Mammary epithelial cell (primary cell): ENCODE results near the gene ATP8A2.

Source experiments
- EZH2 ChIP-seq: IDR thresholded peaks from 2 replicates; pipeline ENCODE4 v1.6.1; 2012; ENCODE audit warnings: low read length, inconsistent platforms, borderline replicate concordance
- TF ChIP-seq, protein P1 (sequence below), 2 donors: IDR thresholded peaks in 1 of 2; conservative IDR thresholded peaks in 1 of 2; 2 replicates each; pipeline ENCODE4 v1.5.1; 2011 to 2012; ENCODE audit warnings: inconsistent platforms in 2 of 2, low read length in 2 of 2, mild to moderate bottlenecking in 2 of 2, control low read depth in 1 of 2, low read depth in 1 of 2; ENCODE audit not compliant: insufficient read depth in 1 of 2; ENCODE audit errors: extremely low read depth in 1 of 2

DNA sequence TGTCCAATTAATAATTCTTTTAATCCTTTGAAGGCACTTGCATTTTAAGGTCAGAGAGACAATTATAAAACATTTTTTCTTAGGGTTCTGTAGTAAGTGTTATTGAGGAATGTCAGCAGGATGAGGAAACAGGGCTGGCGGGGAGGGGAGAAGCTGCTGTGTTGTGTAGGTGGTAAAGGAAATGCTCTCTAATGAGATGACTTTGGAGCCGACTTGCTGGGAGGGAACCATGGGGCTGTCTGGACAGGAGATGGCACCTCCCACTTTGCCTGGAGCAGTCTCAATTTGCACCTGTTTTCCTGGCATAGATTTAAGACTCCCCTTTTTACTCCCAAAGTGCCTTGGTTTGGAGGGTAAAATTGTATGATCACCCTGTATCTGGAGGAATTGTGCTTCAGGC, 230.4 kb downstream of the ATP8A2 start:
- TF ChIP-seq, protein P1, sequence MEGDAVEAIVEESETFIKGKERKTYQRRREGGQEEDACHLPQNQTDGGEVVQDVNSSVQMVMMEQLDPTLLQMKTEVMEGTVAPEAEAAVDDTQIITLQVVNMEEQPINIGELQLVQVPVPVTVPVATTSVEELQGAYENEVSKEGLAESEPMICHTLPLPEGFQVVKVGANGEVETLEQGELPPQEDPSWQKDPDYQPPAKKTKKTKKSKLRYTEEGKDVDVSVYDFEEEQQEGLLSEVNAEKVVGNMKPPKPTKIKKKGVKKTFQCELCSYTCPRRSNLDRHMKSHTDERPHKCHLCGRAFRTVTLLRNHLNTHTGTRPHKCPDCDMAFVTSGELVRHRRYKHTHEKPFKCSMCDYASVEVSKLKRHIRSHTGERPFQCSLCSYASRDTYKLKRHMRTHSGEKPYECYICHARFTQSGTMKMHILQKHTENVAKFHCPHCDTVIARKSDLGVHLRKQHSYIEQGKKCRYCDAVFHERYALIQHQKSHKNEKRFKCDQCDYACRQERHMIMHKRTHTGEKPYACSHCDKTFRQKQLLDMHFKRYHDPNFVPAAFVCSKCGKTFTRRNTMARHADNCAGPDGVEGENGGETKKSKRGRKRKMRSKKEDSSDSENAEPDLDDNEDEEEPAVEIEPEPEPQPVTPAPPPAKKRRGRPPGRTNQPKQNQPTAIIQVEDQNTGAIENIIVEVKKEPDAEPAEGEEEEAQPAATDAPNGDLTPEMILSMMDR (conservative IDR thresholded peaks at IDR 0.05 in 1 of 2, IDR thresholded peaks at IDR 0.05 in 1 of 2; ENCODE audit: extremely low read depth in 1 of 2, insufficient read depth in 1 of 2, low read depth in 1 of 2, low read length in 2 of 2), result no peak
- no peak for TF ChIP-seq EZH2
